NCI-H1436 treated with DMSO at 0.1 percent for 48 hours (cell line): ENCODE measurements around the gene KLHDC2.
"Not testable (repeated sequence)": the region's sequence is repeated elsewhere in the genome, so short reads cannot be mapped to it uniquely, and the experiment has no call there.

ENCODE experiments used
- DNase-seq: peaks from one replicate; lab custom pipeline; 2025; lab: John Stamatoyannopoulos, UW

Gene KLHDC2

GRCh38 chr14:49778421-49778820 lies 10.5 kb downstream of the KLHDC2 start:
- DNase-seq = no peak

GRCh38 chr14:49781040-49781439 lies 13.1 kb downstream of the KLHDC2 start:
- not testable (repeated sequence) for DNase-seq

- DNase-seq = no peak
These were observed 15.6 kb downstream of the KLHDC2 start for GRCh38 chr14:49783394-49784014.

DNA sequence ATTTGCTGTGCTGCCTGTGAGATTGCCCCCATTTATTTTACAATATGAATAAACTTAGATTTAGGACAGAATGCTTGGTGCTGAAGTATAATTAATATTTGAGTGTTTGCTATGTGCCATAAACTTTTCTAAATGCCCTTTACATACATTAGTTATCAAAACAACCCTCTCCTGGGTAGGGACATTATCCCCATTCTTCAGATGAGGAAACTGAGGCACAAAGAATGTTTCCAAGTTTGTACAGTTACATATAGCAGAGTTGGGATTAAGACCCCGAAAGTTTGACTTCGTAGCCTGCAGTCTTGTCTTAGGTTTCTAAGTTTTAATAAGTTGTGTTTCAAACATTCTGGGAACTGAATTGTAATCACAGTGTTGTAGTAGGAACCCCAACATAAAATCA lies 18.4 kb downstream of the KLHDC2 start:
- no peak for DNase-seq

DNA sequence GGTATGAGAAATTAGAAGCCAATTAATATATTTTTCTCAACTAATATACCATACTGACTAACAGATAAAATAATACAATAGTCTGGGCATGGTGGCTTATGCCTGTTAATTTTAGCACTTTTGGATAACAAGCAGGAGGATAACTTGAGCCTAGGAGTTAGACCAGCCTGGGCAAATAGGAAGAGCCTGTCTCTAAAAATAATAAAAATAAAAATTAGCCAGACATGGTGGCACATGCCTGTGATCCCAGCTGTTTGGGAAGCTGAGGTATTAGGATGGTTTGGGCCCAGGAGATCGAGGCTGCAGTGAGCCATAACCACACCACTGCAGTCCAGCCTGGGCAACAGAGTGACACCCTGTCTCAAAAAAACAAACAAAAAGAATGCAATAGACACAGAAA lies 24.7 kb downstream of the KLHDC2 start:
- DNase-seq = no peak

DNA sequence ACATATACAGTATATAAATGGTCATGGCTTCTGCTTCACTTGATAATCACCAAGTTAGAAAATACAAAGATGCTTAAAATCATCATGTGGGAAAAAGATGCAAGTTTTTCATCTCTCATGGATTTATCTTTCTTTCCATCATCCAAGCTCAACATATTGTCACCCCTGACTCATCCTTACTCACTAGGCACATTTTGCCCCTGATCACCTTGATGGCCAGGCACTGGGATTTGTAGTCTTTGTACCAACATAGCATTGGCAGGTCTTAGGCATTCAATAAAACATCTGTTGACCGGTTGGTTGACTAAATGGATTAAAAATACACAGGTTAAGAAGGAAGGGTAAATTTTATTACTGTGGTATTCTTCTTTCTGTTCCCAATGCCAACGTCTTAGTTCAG lies 28.1 kb downstream of the KLHDC2 start:
- DNase-seq = no peak

DNA sequence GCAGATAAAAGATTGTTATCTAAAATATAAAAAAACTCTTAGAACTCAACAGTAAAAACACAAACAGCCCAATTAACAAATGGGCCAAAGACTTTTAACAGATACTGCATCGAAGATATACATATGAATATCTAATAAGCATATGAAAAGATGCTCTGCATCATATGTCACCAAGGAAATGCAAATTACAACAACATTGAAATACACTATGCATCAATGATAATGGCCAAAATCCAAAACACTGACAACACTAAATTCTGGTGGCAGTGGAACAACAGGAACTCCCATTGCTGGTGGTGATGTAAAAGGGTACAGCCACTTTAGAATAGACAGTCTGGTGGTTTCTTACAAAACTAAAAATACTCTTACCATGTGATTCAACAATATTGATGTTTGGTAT lies 40.8 kb downstream of the KLHDC2 start:
- no peak for DNase-seq

DNA sequence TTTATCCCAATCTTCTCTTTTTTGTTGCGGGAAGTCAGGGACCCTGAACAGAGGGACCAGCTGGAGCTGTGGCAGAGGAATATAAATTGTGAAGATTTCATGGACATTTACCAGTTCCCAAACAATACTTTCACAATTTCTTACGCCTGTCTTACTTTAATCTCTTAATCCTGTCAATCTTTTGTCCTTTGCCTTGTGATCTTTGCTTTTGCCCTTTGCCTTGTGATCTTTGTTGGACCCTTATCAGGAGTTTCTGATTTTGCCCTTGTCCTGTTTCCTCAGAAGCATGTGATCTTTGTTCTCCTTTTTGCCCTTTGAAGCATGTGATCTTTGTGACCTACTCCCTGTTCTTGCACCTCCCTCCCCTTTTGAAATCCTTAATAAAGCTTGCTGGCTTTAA lies 48.2 kb downstream of the KLHDC2 start:
- DNase-seq = not testable (repeated sequence)

DNA sequence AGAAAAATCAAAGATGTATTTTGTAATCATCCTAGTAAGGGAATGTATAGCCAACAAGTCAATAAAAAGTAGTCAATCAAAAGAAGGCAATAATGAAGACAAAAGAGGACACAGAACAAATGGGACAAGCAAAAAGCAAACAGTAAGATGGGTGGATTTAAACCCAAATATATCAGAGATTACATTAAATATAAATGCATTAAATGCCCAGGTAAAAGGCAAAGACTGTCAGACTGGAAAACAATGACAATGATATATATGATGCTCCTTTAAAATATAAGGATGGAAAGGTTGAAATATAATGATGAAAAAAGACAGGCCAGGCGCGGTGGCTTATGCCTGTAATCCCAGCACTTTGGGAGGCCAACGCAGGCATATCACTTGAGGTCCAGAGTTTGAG lies 48.9 kb downstream of the KLHDC2 start:
- DNase-seq = no peak

DNA sequence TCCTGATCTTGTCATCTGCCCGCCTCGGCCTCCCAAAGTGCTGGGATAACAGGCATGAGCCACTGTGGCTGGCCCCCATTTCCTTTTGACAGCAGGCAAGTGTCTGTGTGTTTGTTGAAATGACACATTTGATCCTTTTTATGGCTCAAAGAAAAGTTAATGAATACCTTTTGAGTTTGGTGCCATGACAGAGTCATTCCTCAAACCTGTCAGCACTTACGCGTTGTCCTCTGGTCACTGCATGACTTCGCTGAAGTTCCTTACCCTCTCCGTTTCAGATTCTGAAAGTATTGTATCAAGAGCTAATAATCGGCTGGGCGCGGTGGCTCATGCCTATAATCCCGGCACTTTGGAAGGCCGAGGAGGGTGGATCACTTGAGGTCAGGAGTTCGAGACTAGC lies 52.2 kb downstream of the KLHDC2 start:
- DNase-seq = no peak

DNA sequence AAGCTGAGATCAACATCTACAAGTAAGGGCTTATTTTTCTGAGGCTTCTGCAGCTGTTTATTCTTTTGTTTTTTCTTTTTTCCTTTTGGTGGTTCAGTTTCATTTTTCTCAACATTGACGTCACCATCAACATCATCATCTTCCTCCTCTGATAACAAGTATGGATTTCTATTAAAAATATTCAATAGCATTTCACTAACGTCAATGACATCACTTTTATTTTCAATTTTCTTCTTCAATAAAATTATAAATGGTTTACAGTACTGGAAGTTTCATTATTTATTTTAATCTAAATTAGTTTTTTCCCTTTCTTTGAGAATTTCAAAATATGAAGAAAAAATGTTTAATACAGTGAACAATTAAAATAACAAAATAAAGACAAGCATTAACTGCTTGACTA lies 60.7 kb downstream of the KLHDC2 start:
- DNase-seq = no peak
